CMK (cell line): ENCODE measurements around the gene SRSF2.
"Not testable (repeated sequence)": the region's sequence is repeated elsewhere in the genome, so short reads cannot be mapped to it uniquely, and the experiment has no call there.

Experiments used
- DNase-seq: peaks from one replicate; pipeline ENCODE4 v3.0.0-alpha.2; 2010; ENCODE audit warnings: low read depth

SRSF2 gene, protein sequence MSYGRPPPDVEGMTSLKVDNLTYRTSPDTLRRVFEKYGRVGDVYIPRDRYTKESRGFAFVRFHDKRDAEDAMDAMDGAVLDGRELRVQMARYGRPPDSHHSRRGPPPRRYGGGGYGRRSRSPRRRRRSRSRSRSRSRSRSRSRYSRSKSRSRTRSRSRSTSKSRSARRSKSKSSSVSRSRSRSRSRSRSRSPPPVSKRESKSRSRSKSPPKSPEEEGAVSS

DNA sequence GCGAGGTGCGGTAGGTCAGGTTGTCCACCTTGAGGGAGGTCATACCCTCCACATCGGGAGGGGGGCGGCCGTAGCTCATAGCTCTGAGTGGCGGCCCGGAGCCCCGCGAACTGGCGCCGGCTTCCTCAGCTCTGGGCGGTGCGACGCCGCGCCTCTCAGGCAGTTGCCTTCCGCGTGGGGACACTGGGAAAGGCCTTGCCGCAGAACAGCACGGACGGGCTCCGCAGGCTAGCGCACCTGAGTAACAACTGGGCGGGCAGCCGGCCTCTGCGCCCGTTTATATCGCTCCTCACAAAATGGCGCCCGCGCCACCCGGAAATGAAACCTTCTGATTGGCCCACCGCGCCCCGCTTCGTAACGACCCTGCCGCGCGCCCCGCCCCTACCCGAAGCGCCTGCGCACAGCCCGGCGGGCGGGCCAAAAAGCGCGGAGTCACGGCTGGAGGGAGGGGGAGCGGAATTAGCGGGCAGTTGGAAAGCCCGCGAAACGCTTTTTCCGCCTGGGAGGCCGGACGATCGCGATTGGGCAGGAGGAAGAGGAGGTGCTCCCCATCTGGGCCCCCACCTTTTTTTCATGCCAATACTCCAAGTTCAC is at the start of gene SRSF2:
SRSF2 (minus strand) TSS at position 250 of the 594 bp plus-strand sequence; CDS start at position 79, 171 bp downstream.
- peak; percentile 97 for DNase-seq

DNA sequence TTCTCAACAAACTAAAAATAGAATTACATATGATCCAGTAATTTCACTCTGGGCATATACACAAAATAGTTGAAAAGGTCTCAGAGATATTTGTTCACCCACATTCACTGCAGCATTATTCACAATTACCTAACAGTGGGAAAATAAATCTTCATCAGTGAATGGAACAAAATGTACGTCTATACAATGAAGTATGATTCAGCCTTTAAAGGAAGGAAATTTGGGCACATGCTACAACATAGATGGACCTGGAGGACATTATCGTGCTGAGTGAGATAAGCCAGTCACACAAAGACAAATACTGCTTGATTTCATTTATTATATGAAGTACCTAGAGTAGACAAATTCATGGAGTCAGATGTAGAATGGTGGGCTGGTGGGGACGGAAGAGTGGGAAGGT is 47.8 kb upstream of the SRSF2 start:
- DNase-seq = no peak

DNA sequence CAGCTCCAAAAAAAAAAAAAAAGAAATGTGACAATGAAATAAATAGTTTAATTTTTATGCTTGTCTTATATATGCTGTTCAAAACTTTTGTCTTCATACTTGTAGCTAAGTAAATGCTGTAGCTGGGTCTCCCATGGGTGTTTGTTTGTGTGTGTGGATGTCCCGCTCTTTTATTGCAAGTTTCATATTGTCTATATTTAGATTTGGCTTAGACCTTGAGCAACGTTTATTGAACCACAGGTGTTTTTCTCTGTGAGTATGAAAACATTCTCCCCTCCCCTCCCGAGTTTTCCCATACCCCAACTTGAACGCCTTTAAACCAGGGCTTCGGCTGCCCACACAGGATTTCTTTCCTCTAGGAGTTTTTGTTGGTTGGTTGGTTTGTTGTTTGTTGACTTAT is 46.0 kb upstream of the SRSF2 start:
- no peak for DNase-seq

DNA sequence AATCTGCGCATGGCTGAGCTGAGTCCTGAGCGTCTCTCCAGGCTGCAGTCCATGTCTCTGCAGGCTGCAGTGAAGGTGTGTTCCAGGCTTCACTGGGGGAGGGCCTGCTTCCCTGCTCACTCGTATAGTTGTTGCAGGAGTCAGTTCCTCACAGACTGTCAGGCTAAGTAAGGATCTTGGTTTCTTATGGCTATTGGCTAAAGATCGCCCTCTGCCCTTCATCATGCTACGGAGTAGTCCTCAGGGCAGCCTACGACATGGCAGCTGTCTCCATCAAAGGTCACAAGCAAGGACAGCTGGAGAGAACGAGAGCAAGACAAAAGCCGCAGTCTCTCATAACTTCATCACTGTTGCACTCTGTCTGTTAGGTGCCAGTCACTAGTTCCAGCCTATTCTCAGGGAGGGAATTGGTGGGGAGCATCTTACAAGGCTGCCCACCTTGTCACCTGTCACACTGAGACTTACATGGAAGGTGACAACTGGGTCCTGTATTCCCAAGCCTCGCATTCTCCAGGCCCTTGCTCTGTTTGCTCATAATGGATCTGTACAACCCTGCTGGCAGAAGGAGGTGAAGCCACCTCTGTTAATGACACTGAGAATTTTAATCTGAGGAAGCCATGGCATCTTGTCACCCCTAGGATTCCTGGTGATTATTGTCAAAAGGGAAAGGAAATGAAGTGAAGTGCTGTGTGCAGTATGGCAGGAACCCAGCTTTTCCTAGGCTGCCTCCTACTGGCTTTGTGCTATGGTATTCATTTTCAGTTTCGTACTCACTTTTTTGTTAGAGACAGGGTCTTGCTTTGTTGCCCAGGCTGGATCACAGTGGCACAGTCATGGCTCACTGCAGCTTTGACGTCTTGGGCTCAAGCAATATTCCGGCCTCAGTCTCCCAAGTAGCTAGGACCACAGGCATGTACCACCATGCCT is 44.2 kb upstream of the SRSF2 start:
- no peak for DNase-seq

DNA sequence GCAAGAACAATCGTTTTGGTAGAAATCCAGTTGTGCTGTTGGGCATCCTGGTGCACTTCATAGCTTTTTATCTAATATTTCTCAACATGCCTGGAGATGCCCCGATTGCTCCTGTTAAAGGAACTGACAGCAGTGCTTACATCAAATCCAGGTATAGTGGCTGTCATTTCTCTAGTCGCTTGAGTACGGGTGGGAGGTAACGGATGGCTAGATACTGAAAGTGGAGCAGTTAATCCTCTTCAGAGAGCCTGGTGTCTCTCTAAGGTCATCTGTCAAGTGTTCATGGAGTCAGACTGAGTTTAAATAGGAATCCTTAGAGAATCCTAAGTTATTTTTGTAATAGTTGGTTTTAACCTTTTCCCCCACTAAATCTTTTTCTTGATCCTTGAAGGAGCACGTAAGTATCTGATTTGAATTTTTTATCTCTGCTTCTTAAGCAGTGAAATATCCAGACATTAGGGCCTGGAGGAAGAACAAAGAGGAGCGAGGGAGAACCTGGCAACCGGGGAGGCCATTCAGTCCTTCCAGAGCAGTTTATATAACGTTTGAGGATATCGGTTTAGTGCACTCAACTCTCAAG is 38.0 kb upstream of the SRSF2 start:
- no peak for DNase-seq

DNA sequence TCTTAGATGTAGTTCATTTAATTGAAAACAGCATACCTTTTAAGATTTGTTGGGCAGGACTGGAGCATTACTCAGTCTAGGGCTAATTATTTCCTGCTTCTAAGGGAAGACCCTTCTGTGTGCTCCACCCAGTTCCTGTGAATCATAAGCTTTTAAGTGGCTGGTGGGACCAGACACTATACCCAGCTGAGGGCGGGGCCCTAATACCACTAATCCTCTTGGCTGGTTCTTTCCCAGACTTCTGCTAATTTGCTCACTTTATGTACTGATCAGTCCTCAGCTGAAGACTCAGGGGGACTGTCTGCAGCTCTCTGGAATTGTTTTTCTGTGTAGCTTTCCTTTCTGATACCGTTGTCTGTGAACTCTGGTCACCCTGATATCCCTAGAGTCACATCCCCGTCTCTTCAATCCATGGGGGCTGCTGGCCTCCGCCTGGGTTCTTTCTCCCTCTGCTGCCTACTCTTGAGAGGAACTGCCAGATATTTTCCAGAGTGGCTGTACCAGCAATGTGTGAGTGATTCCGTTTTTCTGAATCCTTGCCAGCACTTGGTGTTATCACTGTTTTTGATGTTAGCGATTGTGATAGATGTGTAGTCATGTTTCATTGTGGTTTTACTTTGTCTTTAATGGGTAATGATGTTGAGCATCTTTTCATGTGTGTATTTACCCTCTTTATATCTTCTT is 35.9 kb upstream of the SRSF2 start:
- no peak for DNase-seq

DNA sequence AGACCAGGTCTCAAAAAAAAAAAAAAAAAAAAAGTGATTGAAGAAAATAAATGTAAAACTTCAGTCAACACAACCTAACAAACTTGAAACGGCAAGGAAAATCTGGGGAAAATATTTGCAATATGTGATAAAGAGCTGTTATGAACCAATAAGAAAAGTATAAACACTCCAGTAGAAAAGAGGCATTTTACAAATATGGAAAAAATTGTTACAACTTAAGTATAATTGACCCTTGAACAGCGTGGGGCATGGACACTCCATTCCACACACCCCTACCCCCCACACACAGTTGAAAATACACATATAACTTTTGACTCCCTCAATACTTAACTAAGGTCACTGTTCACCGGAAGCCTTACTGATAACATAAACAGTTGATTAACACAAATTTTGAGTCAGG is 21.4 kb upstream of the SRSF2 start:
- DNase-seq = no peak

DNA sequence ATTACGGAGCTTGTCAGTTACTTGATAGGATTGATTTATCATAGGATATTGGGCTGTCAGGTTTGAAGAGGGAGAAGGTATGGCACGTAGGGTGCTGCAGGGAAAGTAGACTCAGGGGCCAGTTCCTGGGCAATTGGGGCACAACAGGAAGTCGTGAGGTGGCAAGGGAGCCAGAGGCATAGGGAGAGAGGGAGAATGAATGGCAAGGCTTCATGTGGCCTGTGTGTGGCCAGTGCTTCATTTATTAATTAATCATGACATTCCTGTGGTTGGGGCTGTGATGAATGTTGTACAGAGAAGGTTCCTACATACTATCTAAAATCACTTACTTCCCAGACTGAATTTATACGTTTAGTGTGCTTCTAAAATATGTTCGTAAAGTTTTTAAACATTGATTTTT is 20.1 kb upstream of the SRSF2 start:
- DNase-seq = no peak

DNA sequence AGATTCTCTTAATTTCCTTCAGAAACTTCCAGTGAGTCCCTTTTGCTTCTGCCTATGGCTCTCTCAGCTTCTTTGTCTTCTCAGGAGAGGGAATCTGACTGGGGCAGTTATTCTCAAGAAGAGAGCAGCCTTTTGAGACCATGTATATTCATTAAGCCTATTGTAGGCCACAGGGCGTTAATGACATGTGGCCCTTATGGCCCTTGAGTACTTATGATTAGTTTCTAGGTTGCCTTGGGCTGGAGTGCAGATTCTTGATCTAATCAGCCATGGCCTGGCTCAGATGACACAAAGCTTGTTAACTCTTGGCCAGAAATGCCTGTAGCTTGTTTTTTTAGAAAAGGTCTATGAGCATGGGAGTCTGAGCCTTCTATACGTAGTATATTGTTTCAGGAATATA is 18.2 kb upstream of the SRSF2 start:
- DNase-seq = no peak

DNA sequence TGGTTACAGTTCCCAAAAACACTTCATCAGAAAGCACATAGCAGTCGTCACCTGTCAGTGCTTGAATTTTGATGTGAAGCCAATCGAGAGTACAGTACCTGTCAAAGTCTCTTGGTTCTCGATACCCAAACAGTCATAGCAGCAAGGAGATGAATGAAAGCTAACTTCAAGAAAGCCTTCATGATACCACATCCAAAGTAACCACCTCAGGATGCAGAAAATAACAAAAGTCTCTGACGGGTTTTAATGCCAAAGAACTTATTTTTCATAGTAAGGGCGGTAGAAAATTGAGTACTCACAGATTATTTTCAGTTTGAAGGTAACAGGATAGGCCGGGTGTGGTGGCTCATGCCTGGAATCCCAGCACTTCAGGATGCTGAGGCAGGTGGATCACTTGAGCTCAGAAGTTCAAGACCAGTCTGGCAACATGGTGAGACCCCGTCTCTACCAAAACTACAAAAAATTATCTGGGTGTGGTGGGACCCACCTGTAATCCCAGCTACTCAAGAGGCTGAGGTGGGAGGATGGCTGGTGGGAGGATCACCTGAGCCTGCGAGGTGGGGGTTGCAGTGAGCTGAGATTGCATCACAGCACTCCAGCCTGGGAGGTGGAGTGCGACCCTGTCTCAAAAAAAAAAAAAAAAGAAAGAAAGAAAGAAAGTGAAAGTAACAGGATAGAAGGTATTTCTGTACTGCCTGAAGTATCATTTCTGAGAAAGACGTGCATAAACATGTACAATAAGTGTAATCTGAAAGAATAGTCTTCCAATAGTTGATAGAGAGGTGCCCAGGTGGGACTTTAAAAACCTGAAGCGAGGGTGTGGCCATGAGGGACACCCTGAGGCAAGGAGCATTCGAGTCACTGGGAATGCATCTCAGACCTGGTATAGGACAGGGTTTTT is 16.2 kb upstream of the SRSF2 start:
- no peak for DNase-seq

DNA sequence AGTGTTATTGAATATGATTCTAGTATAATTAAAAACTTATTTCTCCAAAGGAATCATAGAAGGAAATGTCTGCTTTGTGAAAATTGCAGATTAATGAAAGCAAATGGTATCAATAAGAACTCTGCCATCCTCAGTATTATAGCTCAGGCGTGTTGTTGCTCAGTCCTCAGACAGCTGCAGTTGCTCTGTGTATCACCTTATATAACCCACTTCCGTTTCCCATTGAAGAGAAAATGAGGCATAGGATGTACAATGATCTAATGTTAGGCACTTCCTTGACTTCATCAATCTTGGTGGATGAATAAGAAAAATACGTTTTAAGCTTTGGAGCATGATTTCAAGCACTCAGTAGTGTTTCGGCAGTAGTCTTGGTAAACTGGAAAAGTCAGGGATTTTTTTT is 14.9 kb upstream of the SRSF2 start:
- DNase-seq = no peak

DNA sequence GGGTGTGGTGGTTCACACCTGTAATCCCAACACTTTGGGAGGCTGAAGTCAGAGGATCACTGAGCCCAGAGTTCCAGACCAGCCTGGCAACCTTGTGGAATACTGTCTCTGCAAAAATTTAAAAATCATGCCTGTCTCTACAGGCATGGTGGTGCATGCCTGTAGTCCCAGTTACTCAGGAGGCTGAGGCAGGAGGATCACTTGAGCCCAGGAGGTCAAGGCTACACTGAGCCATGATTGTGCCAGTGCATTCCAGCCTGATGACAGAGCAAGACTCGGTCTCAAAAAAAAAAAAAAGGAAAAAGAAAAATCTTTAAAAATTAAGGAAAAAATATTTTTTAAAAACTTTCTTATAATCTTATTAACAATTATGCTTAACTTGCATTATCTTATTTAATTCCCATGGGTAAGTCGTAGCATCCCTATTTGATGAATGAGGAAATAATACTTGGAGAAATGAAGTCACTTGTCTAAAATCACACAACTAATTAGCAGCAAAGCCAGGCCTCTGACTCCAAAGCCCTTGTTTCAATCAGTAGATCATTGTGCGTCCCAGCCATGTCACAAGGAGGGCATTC is 14.4 kb upstream of the SRSF2 start:
- no peak for DNase-seq

DNA sequence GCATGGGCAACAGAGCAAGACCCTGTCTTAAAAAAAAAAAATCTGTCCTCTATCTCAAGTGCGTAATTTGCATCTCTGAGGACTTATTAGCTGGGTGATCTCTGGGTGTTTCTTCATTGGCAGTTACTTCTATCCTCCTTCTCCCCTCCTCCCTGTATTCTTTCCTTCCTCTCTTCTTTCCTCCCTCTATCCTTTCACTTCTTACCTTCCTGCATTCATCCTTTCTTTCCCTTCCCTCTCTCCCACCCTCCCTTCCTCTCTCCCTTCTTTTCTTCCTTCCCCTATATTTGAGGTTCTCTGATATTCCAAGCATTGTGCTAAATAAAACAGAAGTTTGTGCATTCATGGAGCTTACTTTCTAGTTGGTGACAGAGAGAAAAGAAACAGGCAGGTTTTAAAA is 11.5 kb upstream of the SRSF2 start:
- no peak for DNase-seq

DNA sequence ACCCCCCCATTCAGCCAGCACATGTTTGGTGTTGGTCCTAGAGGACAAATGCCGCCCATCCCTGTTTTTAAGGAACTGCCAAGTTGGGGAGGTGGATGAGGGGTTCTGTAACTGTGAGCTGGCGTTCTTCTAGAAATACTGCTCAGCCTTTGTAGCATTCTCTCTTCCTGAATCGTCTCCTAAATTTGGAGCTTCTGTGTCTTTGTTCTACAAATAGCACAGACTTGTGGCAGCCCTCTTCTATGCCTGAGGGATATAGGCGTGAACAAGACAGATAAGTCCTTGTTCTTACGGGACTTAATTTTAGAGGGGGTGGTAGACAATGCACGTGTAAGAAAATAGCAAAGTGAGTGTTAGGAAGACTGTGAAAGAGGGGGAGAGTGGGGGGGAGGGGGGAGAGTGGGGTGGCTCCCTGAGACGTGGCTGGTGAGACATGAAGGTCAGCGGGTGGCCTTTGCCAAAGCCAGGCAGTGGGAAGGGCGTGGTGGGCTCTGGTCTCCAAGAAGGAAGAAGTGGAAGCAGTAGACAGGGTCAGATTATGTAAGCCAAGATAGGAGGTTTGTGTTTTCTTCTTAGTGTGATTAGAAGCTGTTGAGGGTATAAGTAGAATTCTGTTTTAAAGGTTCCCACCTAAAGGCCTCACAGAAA is 10.7 kb upstream of the SRSF2 start:
- DNase-seq = no peak

DNA sequence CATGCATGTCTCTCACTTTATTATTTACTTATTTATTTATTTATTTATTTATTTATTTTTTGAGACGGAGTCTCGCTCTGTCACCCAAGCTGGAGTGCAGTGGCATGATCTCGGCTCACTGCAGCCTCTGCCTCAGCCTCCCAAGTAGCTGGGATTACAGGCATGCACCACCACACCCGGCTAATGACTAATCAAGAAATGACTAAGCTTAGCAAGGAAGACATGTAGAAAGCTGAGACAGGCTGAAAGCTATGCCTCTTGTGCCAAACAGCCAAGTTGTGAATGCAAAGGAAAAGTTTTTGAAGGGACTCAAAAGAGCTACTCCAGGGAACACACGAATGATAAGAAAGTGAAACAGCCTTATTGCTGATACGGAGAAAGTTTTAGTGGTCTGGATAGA is 8.7 kb upstream of the SRSF2 start:
- DNase-seq = not testable (repeated sequence)

DNA sequence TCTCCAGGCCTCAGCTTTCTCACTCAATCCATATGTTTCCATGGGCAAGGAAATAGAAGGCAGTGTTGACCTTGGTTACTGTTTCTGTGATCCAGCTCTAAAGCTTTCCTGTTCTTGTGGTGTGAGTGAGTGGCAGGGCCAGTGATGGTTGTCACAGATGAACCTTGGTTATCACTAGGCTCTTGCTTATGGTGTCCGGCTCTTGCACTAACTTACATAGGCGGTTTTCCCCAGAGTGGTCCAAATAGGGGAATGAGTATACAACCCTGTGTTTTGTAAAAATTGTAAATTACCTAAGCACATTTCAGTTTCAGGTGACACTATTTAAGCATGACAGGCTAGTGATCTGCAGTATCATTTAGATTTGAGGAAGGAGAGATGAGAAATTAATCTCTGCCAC is 7.6 kb upstream of the SRSF2 start:
- DNase-seq = no peak

DNA sequence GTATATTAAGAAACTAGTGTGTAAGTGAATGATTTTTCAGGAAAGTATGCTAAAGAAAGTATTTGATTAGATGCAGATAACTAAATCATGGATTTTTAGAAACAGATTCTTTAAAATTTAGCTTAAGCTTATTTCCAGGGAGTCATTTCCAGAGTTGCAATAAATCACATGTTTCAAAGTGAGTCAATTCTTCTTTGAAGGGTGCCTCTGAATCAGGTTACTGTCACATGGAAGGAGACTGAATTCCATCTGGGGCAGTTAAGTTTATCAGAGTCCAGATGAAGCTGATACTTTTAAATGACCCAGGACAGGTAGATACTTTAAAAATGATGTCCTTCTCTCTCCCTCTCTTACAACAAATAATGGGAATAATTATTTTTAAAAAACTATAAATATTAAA is 5.8 kb upstream of the SRSF2 start:
- no peak for DNase-seq

DNA sequence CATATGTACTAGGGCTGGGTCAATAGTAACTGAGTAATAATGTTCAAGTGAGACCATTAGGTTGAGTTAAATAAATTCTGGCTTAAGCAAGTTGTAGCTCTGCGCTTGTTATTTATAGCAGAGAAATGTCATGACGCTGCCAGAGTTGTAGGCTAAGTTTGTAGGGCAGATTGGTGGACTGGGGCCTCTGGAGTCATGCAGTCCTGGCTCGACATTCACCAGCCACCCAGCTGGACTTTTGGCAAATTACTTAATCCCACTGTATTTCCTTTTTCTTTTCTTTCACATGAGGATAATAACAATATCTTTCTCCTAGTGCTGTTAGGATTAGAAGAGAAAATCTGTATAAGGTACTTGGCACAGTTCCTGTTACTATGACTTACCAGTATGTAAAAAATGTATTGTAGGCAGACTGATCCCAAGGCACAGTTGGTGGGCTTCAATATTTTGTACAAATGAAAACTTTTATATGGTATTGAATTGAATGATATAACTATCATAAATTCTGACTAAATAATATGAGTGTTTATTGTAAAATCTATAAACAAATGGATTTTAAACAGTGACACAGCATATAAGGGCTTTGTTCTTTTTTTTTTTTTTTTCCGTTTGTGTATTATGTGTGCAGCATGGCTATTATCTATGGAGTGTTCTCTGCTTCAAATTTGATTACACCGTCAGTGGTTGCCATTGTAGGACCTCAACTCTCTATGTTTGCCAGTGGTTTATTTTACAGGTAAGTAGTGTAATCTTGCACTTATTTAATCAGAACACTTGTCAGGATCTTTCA is 3.4 kb upstream of the SRSF2 start:
- no peak for DNase-seq

DNA sequence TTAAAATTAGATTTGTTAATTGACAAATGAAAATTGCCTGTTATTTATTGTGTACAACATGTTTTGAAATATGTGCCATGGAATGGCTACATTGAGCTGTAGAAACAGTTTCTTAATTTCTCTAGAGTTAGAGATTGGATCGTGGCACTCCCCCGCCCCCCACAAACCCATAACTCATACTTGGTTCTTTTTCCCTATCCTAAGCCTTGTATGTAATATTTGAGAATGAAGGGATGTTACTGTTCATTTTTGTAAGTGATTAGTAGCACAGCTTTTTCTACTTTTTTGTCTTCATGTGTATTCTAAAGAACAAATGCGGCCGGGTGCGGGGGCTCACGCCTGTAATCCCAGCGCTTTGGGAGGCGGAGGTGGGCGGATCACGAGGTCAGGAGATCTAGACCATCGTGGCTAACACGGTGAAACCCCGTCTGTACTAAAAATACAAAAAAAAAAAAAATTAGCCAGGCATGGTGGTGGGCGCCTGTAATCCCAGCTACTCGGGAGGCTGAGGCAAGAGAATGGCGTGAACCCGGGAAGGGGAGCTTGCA is 2.5 kb upstream of the SRSF2 start:
- not testable (repeated sequence) for DNase-seq
